GM18511 (cell line): Measurements from ENCODE around the gene FLT3.
A peak's percentile ranks its signal among the peaks of the same experiment; 100 is the strongest.
"Not testable (repeated sequence)": the region's sequence is repeated elsewhere in the genome, so short reads cannot be mapped to it uniquely, and the experiment has no call there.

Experiments used
- ATAC-seq: cut with Tn5 transposase; IDR thresholded peaks from one replicate; pipeline ENCODE4 v1.9.1; 2021; ENCODE audit warnings: mild to moderate bottlenecking, moderate library complexity; ENCODE audit not compliant: unreplicated experiment

The FLT3 gene

GRCh38 chr13:28046981-28047380, 53.4 kb downstream of the FLT3 start:
- ATAC-seq = no peak

GRCh38 chr13:28045861-28046260, 54.5 kb downstream of the FLT3 start:
- ATAC-seq = no peak

- no peak for ATAC-seq
Observed at GRCh38 chr13:28044608-28045007, 55.8 kb downstream of the FLT3 start.

GRCh38 chr13:28043224-28043623, 57.2 kb downstream of the FLT3 start:
- no peak for ATAC-seq

- no peak for ATAC-seq
Observed at GRCh38 chr13:28041501-28041900, 58.9 kb downstream of the FLT3 start.

GRCh38 chr13:28041031-28041461, 59.3 kb downstream of the FLT3 start:
- no peak for ATAC-seq

- ATAC-seq = no peak
Observed at GRCh38 chr13:28037399-28037798, 63.0 kb downstream of the FLT3 start.

GRCh38 chr13:28035146-28035782, 65.1 kb downstream of the FLT3 start:
- no peak for ATAC-seq

- ATAC-seq = no peak
Observed at GRCh38 chr13:28033894-28034655, 66.3 kb downstream of the FLT3 start.

- ATAC-seq = not testable (repeated sequence)
Observed at GRCh38 chr13:28032438-28032837, 67.9 kb downstream of the FLT3 start.

GRCh38 chr13:28031896-28032288, 68.5 kb downstream of the FLT3 start:
- ATAC-seq = peak; percentile 55

- peak; percentile 69 for ATAC-seq
Observed at GRCh38 chr13:28031220-28031895, 69.0 kb downstream of the FLT3 start.

- ATAC-seq = no peak
Observed at GRCh38 chr13:28027607-28028364, 72.6 kb downstream of the FLT3 start.

- ATAC-seq = no peak
Observed at GRCh38 chr13:28027071-28027470, 73.3 kb downstream of the FLT3 start.

GRCh38 chr13:28026508-28026907, 73.9 kb downstream of the FLT3 start:
- ATAC-seq = no peak

GRCh38 chr13:28022848-28023518, 77.4 kb downstream of the FLT3 start:
- no peak for ATAC-seq

GRCh38 chr13:28014301-28014700, 86.1 kb downstream of the FLT3 start:
- ATAC-seq = no peak

GRCh38 chr13:28013482-28013881, 86.9 kb downstream of the FLT3 start:
- ATAC-seq = no peak

- peak; percentile 95 for ATAC-seq
Observed at GRCh38 chr13:28012896-28013295, 87.5 kb downstream of the FLT3 start.

- ATAC-seq = peak; percentile 3
Observed at GRCh38 chr13:28012383-28012782, 88.0 kb downstream of the FLT3 start.

- ATAC-seq = no peak
Observed at GRCh38 chr13:28010046-28010445, 90.3 kb downstream of the FLT3 start.
